GM12891 (cell line): ENCODE data around the gene WBP2NL.

ENCODE experiments used
- POLR2A ChIP-seq: IDR thresholded peaks from 2 replicates; pipeline ENCODE4 v1.6.1; 2011; ENCODE audit warnings: low read depth, low read length, control low read depth
- POLR2AphosphoS5 ChIP-seq: IDR thresholded peaks from 2 replicates; pipeline ENCODE4 v1.6.1; 2011; ENCODE audit warnings: low read depth, low read length, control low read depth
- POU2F2 ChIP-seq: IDR thresholded peaks from 2 replicates; pipeline ENCODE4 v1.6.1; 2011; ENCODE audit warnings: low read depth, mild to moderate bottlenecking, control low read depth, low read length, moderate library complexity
- SPI1 ChIP-seq: IDR thresholded peaks from 2 replicates; pipeline ENCODE4 v1.6.1; 2011; ENCODE audit warnings: low read depth, low read length, control low read depth
- TAF1 ChIP-seq: IDR thresholded peaks from 2 replicates; pipeline ENCODE4 v1.6.1; 2011; ENCODE audit warnings: low read depth, low read length, control low read depth

GRCh38 chr22:42050641-42051180 is 52.1 kb downstream of the WBP2NL start:
- TF ChIP-seq POLR2A (no peak), TAF1 (no peak), SPI1 (no peak), POLR2AphosphoS5 (no peak), POU2F2 (no peak)
